ENCODE data around the gene IL25.

IL25 gene

GRCh38 chr14:23375527-23376251 is 3.1 kb downstream of the IL25 start:
- H3K4me3 ChIP-seq (IDR thresholded peaks at IDR 0.05; ENCODE audit: insufficient read depth, low read depth, low read length): no peak overlapping the region
- no peak for TF ChIP-seq CTCF (conservative IDR thresholded peaks at IDR 0.05; ENCODE audit: low read depth, low read length)
- H3K4me1 ChIP-seq (ENCODE audit: low read depth, poor library complexity, severe bottlenecking): no peaks in the 10 kb centered on the region
- no peak overlapping the region for H2AFZ ChIP-seq (ENCODE audit: low read depth)
- H3K9ac ChIP-seq: no peak overlapping the region
- H4K20me1 ChIP-seq (ENCODE audit: insufficient read depth): no peaks in the 10 kb centered on the region
- no peaks in the 10 kb centered on the region for H3K79me2 ChIP-seq (ENCODE audit: insufficient read depth, low read depth)
- H3K36me3 ChIP-seq (ENCODE audit: insufficient read depth): no peaks in the 10 kb centered on the region
- H3K4me2 ChIP-seq: no peak overlapping the region
- no peaks in the 10 kb centered on the region for H3K27me3 ChIP-seq (ENCODE audit: insufficient read depth, low read depth)
- H3K27ac ChIP-seq: no peak overlapping the region

GRCh38 chr14:23376482-23377197 is 4.0 kb downstream of the IL25 start, which contains the start of gene CMTM5:
Gene CMTM5 (plus strand): TSS chr14:23377046. CDS start chr14:23377252, 206 bp downstream.
- no peaks in the 10 kb centered on the region; the same call in 1 of the 2 replicates for H3K27me3 ChIP-seq (ENCODE audit: insufficient read depth, low read depth)
- H2AFZ ChIP-seq (ENCODE audit: low read depth): no peak within 1 kb of the TSS
- no peak within 1 kb of the TSS for H3K4me2 ChIP-seq
- no peak for TF ChIP-seq CTCF (conservative IDR thresholded peaks at IDR 0.05; ENCODE audit: low read depth, low read length)
- no peak within 1 kb of the TSS for H3K4me3 ChIP-seq (IDR thresholded peaks at IDR 0.05; ENCODE audit: insufficient read depth, low read depth, low read length)
- no peaks in the 10 kb centered on the region for H3K36me3 ChIP-seq (ENCODE audit: insufficient read depth)
- no peaks in the 10 kb centered on the region for H4K20me1 ChIP-seq (ENCODE audit: insufficient read depth)
- no peaks in the 10 kb centered on the region for H3K79me2 ChIP-seq (ENCODE audit: insufficient read depth, low read depth)
- no peaks in the 10 kb centered on the region for H3K4me1 ChIP-seq (ENCODE audit: low read depth, poor library complexity, severe bottlenecking)
- H3K9ac ChIP-seq: no peak within 1 kb of the TSS
- no peak within 1 kb of the TSS for H3K27ac ChIP-seq

GRCh38 chr14:23377198-23377550 is 4.6 kb downstream of the IL25 start:
- Histone ChIP-seq H3K27me3 (ENCODE audit: insufficient read depth, low read depth) (no peaks in the 10 kb centered on the region; the same call in 1 of the 2 replicates), H2AFZ (ENCODE audit: low read depth) (no peak overlapping the region), H3K27ac (no peak overlapping the region), H3K9ac (no peak overlapping the region), H3K4me2 (no peak overlapping the region), H3K4me1 (ENCODE audit: low read depth, poor library complexity, severe bottlenecking) (no peaks in the 10 kb centered on the region), H3K4me3 (IDR thresholded peaks at IDR 0.05; ENCODE audit: insufficient read depth, low read depth, low read length) (no peak overlapping the region), H3K79me2 (ENCODE audit: insufficient read depth, low read depth) (no peaks in the 10 kb centered on the region), H4K20me1 (ENCODE audit: insufficient read depth) (no peaks in the 10 kb centered on the region), H3K36me3 (ENCODE audit: insufficient read depth) (no peaks in the 10 kb centered on the region)
- no peak for TF ChIP-seq CTCF (conservative IDR thresholded peaks at IDR 0.05; ENCODE audit: low read depth, low read length)

GRCh38 chr14:23377573-23378563 is 5.3 kb downstream of the IL25 start:
- Histone ChIP-seq H3K79me2 (ENCODE audit: insufficient read depth, low read depth) (no peaks in the 10 kb centered on the region), H3K4me1 (ENCODE audit: low read depth, poor library complexity, severe bottlenecking) (no peaks in the 10 kb centered on the region), H3K4me2 (no peak overlapping the region), H3K27me3 (ENCODE audit: insufficient read depth, low read depth) (no peaks in the 10 kb centered on the region; the same call in 1 of the 2 replicates), H3K27ac (no peak overlapping the region), H4K20me1 (ENCODE audit: insufficient read depth) (no peaks in the 10 kb centered on the region), H3K9ac (no peak overlapping the region), H3K4me3 (IDR thresholded peaks at IDR 0.05; ENCODE audit: insufficient read depth, low read depth, low read length) (no peak overlapping the region), H3K36me3 (ENCODE audit: insufficient read depth) (no peaks in the 10 kb centered on the region), H2AFZ (ENCODE audit: low read depth) (no peak overlapping the region)
- no peak for TF ChIP-seq CTCF (conservative IDR thresholded peaks at IDR 0.05; ENCODE audit: low read depth, low read length)
